NT2/D1 (cell line): Measurements from ENCODE around the gene TENM4.
A peak's percentile ranks its signal among the peaks of the same experiment; 100 is the strongest.

Source experiments
- DNase-seq: peaks from one replicate; pipeline ENCODE4 v3.0.0-alpha.2; 2011; ENCODE audit warnings: low read depth, low spot score
- H3K27me3 ChIP-seq: 2 replicates; pipeline ENCODE4 v1.6.0; 2011; ENCODE audit warnings: mild to moderate bottlenecking; ENCODE audit not compliant: insufficient read length, insufficient read depth
- H3K36me3 ChIP-seq: 2 replicates; pipeline ENCODE4 v1.6.1; 2011; ENCODE audit warnings: mild to moderate bottlenecking, low read length, mixed read lengths; ENCODE audit not compliant: insufficient read depth, insufficient read length
- H3K4me1 ChIP-seq: 2 replicates; pipeline ENCODE4 v1.5.1; 2011; ENCODE audit not compliant: insufficient read depth, insufficient read length
- H3K4me3 ChIP-seq: 2 replicates; pipeline ENCODE4 v1.5.1; 2011; ENCODE audit warnings: low read depth; ENCODE audit not compliant: insufficient read length
- H3K9ac ChIP-seq: 2 replicates; pipeline ENCODE4 v1.6.0; 2011; ENCODE audit warnings: low read depth; ENCODE audit not compliant: insufficient read length
- H3K9me3 ChIP-seq: 2 replicates; pipeline ENCODE4 v1.5.1; 2011; ENCODE audit warnings: mild to moderate bottlenecking, low read length; ENCODE audit not compliant: insufficient read depth
- SUZ12 ChIP-seq: IDR thresholded peaks from 2 replicates; pipeline ENCODE4 v1.6.1; 2011; ENCODE audit not compliant: insufficient read length, insufficient read depth; ENCODE audit errors: extremely low read depth
- YY1 ChIP-seq: IDR thresholded peaks from 2 replicates; pipeline ENCODE4 v1.6.1; 2011; ENCODE audit not compliant: insufficient read length, insufficient read depth
- ZNF274 ChIP-seq: IDR thresholded peaks from 2 replicates; pipeline ENCODE4 v1.6.1; 2011; ENCODE audit warnings: mild to moderate bottlenecking, low read depth, low read length

Gene TENM4

DNA sequence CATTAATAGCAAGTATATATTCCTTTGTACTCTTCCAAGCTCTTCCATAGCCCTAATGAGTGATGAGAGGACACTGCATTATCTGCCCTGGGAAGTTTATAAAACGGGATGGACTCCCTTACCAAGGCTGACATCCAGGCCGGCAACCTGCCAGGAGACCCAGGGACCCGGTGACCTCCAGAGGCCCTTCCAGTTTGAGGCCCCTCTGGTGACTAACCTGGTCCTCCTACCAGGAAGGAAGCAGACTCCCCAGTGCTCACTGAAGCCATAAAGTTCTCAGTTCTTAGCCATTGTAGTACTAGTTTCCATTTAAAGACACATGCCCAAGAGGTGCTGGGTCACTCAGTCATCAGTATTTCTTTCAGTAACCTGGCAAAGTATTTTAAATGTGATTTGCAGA lies 345.4 kb downstream of the TENM4 start:
- no peaks in the 10 kb centered on the region for H3K27me3 ChIP-seq
- TF ChIP-seq YY1 (no peak), ZNF274 (no peak), SUZ12 (no peak)
- H3K36me3 ChIP-seq = no peaks in the 10 kb centered on the region
- no peaks in the 10 kb centered on the region for H3K4me1 ChIP-seq
- H3K9ac ChIP-seq = no peak overlapping the region
- no peak for DNase-seq
- H3K9me3 ChIP-seq = peaks cover 10% of the 10 kb centered on the region; the same call in 1 of the 2 replicates
- H3K4me3 ChIP-seq = no peak overlapping the region

- Histone ChIP-seq H3K36me3 (no peaks in the 10 kb centered on the region), H3K4me3 (no peak overlapping the region), H3K9ac (no peak overlapping the region), H3K9me3 (peaks cover 10% of the 10 kb centered on the region; the same call in 1 of the 2 replicates), H3K4me1 (peaks cover under 1% of the 10 kb centered on the region), H3K27me3 (no peaks in the 10 kb centered on the region)
- no peak for DNase-seq
- TF ChIP-seq SUZ12 (no peak), ZNF274 (no peak), YY1 (no peak)
Observed at GRCh38 chr11:79094616-79095015, 346.2 kb downstream of the TENM4 start.

GRCh38 chr11:79092791-79093353 lies 348.0 kb downstream of the TENM4 start:
- Histone ChIP-seq H3K9ac (no peak overlapping the region), H3K36me3 (no peaks in the 10 kb centered on the region), H3K9me3 (peaks cover 10% of the 10 kb centered on the region; the same call in 1 of the 2 replicates), H3K4me1 (peaks cover 9% of the 10 kb centered on the region), H3K27me3 (no peaks in the 10 kb centered on the region), H3K4me3 (no peak overlapping the region)
- TF ChIP-seq YY1 (no peak), ZNF274 (no peak), SUZ12 (no peak)
- no peak for DNase-seq

DNA sequence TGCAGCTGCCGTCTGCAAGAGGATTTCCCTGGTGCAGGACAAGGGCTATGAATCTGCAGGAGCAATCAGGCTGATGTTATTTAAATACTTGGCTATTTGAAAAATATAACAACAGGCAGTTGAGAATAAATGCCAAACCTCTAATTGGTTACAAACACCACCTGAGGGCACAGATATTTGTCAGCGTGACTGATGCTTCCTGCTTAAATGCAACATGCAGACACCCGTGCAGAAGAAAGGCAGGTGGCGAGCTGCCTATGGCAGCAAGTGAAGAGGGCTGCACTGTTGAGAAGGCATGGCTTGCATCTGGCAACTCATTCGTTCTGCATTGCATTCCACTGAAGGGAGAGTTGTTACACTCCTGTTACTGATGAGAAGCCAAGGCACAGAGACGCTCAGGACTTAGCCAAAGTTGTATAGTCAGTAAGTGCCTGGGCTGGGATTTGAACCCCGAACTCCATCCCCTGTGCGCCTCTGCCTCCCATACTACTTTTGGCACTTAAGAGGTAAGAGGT lies 350.6 kb downstream of the TENM4 start:
- Histone ChIP-seq H3K4me1 (peaks cover 16% of the 10 kb centered on the region), H3K9ac (no peak overlapping the region), H3K9me3 (peaks cover 10% of the 10 kb centered on the region; the same call in 1 of the 2 replicates), H3K27me3 (no peaks in the 10 kb centered on the region), H3K4me3 (no peak overlapping the region), H3K36me3 (no peaks in the 10 kb centered on the region)
- no peak for DNase-seq
- TF ChIP-seq SUZ12 = no peak
- no peak for TF ChIP-seq YY1
- no peak for TF ChIP-seq ZNF274

DNA sequence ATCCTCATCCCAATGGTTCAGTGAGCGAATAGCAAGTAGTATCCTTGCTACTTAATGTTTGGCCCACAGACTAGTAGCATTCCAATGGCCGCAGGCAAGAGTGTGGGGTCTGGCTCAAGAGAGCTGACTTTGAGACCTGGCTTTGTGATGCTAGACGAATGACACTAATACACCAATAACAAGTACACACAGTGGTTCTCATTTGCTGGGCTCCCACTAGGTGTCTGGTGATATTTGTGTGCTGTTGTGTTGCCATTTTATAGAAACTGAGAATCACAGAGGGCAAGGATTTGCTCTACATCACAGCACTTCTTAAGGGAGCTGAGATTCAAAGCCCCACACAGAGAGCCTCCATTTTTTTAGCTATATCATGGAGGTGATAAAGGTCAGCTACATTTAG lies 351.2 kb downstream of the TENM4 start:
- H3K27me3 ChIP-seq = no peaks in the 10 kb centered on the region
- no peak overlapping the region for H3K4me3 ChIP-seq
- H3K4me1 ChIP-seq = peaks cover 16% of the 10 kb centered on the region

DNA sequence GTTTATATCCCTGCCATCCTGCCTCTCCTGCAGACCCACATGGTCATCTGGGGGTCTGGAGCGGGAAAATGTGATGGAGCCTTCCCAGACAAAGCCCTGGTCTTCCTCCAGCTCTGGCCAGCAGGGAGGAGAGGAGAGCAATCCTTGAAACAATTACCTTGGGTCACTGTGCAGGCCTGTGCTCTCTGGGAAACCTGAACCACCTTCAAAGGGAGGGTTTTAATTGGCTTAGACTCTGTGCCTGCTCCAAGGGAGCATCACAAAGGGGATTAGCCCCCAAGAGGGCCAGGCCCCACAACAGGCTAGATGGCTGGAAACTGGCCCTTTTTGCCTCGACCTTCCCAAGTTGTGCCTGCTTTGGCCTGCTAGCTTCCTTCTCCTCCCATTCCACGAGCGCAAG lies 351.9 kb downstream of the TENM4 start:
- Histone ChIP-seq H3K9ac (no peak overlapping the region), H3K9me3 (peaks cover 10% of the 10 kb centered on the region; the same call in 1 of the 2 replicates), H3K4me1 (peaks cover 16% of the 10 kb centered on the region), H3K27me3 (no peaks in the 10 kb centered on the region), H3K4me3 (no peak overlapping the region), H3K36me3 (no peaks in the 10 kb centered on the region)
- TF ChIP-seq ZNF274 (no peak), SUZ12 (no peak), YY1 (no peak)
- peak; percentile 66 for DNase-seq

More for the DNA sequence above, 351.2 kb downstream of the TENM4 start:
- Histone ChIP-seq H3K36me3 (no peaks in the 10 kb centered on the region), H3K9ac (no peak overlapping the region), H3K9me3 (peaks cover 10% of the 10 kb centered on the region; the same call in 1 of the 2 replicates)
- DNase-seq = no peak
- TF ChIP-seq SUZ12 = no peak
- no peak for TF ChIP-seq YY1
- no peak for TF ChIP-seq ZNF274

DNA sequence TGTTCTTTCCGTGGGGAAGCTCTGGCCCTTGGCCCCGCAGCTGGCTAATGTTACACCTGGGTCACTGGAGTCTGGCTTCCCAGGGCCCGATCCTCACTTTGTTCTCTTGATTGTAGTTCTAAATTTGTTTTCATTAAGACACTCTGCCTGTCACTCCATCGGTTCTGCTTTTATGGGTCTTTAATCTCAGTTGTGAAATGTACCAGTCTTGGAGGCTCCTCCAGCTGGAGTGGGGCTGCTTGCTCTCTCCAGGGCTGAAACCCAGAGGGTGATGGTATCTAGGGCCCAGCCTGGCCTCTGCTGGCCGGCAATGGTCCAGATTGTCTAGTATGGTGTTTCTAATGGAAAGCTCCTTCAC lies 352.9 kb downstream of the TENM4 start:
- H3K36me3 ChIP-seq = no peaks in the 10 kb centered on the region
- no peak for TF ChIP-seq ZNF274
- TF ChIP-seq SUZ12 = no peak
- TF ChIP-seq YY1 = no peak
- peak overlapping the region; percentile 53 for H3K9ac ChIP-seq
- DNase-seq = no peak
- H3K4me1 ChIP-seq = peaks cover 16% of the 10 kb centered on the region
- peaks cover 3% of the 10 kb centered on the region; the same call in 1 of the 2 replicates for H3K9me3 ChIP-seq
- no peaks in the 10 kb centered on the region for H3K27me3 ChIP-seq
- no peak overlapping the region for H3K4me3 ChIP-seq
